Measurements from ENCODE around the gene RFX7. TPM values are rescaled to one million over a fixed set of nuclear protein-coding genes. Genes with fewer than 3 reads are reported as not detected.

The RFX7 gene
- total RNA-seq, 1 experiment from 2014 or later = 43.4 TPM

DNA sequence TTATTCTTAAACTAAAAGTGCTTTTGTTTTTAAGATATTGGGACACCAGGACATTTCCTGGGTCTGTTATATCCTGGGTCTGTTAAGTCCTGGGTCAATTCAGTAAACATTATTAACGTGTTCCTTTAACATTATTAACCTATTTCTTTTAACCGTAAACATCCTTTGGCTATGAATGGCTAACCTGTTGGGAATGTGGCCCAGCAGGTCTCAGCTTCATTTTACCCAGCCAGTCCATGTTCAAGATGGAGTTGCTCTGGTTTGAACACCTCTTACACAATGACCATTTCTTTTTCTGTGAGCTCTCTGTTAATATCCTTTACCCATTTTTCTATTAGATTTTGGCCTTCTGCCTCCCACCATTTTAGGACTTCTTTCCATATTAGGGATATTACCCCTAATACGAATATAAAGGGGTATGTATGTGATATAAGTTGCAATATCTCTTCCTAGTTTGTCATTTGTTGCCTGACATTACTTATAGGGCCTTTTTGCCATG lies 161.4 kb downstream of the RFX7 start:
- no peaks in the 10 kb centered on the region for H3K27me3 ChIP-seq (ENCODE audit: insufficient read depth, low read length)
- no peak overlapping the region for H2BK5ac ChIP-seq (ENCODE audit: insufficient read length, low read length)
- no peaks in the 10 kb centered on the region for H3K4me1 ChIP-seq (ENCODE audit: insufficient read depth, low read length)
- H2BK20ac ChIP-seq (ENCODE audit: low read depth, low read length, poor library complexity, severe bottlenecking) = no peak overlapping the region
- H3K23me2 ChIP-seq (ENCODE audit: insufficient read length, low read depth, low read length, poor library complexity, severe bottlenecking) = no peaks in the 10 kb centered on the region
- no peak overlapping the region for H2BK15ac ChIP-seq (ENCODE audit: low read depth, low read length)
- H3K23ac ChIP-seq (ENCODE audit: insufficient read length, low read depth, low read length) = no peak overlapping the region
- TF ChIP-seq, protein P1, sequence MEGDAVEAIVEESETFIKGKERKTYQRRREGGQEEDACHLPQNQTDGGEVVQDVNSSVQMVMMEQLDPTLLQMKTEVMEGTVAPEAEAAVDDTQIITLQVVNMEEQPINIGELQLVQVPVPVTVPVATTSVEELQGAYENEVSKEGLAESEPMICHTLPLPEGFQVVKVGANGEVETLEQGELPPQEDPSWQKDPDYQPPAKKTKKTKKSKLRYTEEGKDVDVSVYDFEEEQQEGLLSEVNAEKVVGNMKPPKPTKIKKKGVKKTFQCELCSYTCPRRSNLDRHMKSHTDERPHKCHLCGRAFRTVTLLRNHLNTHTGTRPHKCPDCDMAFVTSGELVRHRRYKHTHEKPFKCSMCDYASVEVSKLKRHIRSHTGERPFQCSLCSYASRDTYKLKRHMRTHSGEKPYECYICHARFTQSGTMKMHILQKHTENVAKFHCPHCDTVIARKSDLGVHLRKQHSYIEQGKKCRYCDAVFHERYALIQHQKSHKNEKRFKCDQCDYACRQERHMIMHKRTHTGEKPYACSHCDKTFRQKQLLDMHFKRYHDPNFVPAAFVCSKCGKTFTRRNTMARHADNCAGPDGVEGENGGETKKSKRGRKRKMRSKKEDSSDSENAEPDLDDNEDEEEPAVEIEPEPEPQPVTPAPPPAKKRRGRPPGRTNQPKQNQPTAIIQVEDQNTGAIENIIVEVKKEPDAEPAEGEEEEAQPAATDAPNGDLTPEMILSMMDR (conservative IDR thresholded peaks at IDR 0.05) = no peak
- H3K79me1 ChIP-seq (ENCODE audit: insufficient read depth, low read depth, low read length, poor library complexity, severe bottlenecking) = no peaks in the 10 kb centered on the region
- H4K91ac ChIP-seq (ENCODE audit: insufficient read length, low read depth, low read length) = no peak overlapping the region
- H4K20me1 ChIP-seq (ENCODE audit: control insufficient read depth, insufficient read depth, insufficient read length) = no peaks in the 10 kb centered on the region
- Mint-ChIP-seq H3K36me3 (ENCODE audit: insufficient read depth in 1 of 3, low read depth in 3 of 3) (no peaks in the 10 kb centered on the region; a peak in 1 of 7 replicates), H3K27ac (no peak overlapping the region), H3K27me3 (ENCODE audit: low read depth) (no peaks in the 10 kb centered on the region), H3K9me3 (peaks cover 0 to 5% of the 10 kb centered on the region in 2 experiments; a peak in 1 of 5 replicates), H3K4me3 (no peak overlapping the region), H3K4me1 (no peaks in the 10 kb centered on the region)
- no peak overlapping the region for H3K14ac ChIP-seq (ENCODE audit: insufficient read depth, low read length)
- no peak for DNase-seq
- H3K9me3 ChIP-seq (ENCODE audit: control insufficient read depth, low read depth, low read length) = no peaks in the 10 kb centered on the region
- no peaks in the 10 kb centered on the region for H3K79me2 ChIP-seq (ENCODE audit: insufficient read depth, low read length)
- H2AFZ ChIP-seq (ENCODE audit: low read length) = no peak overlapping the region
- no CpG with 5 or more reads among the region's 3 CpGs for WGBS (ENCODE audit: extremely low coverage, insufficient read length, low lambda C conversion rate)
- H2AK5ac ChIP-seq (ENCODE audit: insufficient read length, low read length) = no peak overlapping the region
- no peak overlapping the region for H3K27ac ChIP-seq (ENCODE audit: insufficient read length, low read depth, low read length)
- no peak overlapping the region for H3K56ac ChIP-seq (ENCODE audit: insufficient read length, low read depth, low read length)
- no peak overlapping the region for H4K5ac ChIP-seq (ENCODE audit: insufficient read length, low read depth, low read length)
- no peak overlapping the region for H4K8ac ChIP-seq (replicated peaks; ENCODE audit: insufficient read length, low read depth, low read length)
- no peak overlapping the region for H3T11ph ChIP-seq (ENCODE audit: low read length)
- no peak overlapping the region for H2BK120ac ChIP-seq (ENCODE audit: low read depth, low read length, poor library complexity, severe bottlenecking)
- no peak overlapping the region for H3K4me2 ChIP-seq (ENCODE audit: insufficient read depth, insufficient read length, low read length)
- H2BK12ac ChIP-seq (ENCODE audit: insufficient read length, low read depth, low read length) = no peak overlapping the region
- no peak overlapping the region for H3K4ac ChIP-seq (ENCODE audit: low read depth, low read length)
- H3K9ac ChIP-seq (ENCODE audit: extremely low read depth, insufficient read length, low read length) = no peak overlapping the region
- H3K18ac ChIP-seq (ENCODE audit: insufficient read length, low read depth, low read length) = no peak overlapping the region

Measured in H9 (cell line).